Left cardiac atrium (tissue), 4 donors: ENCODE measurements around the gene OGDH. TPM values are rescaled to one million over a fixed set of nuclear protein-coding genes. Genes with fewer than 3 reads are reported as not detected.
A peak's percentile ranks its signal among the peaks of the same experiment; 100 is the strongest.
"Not testable (repeated sequence)": the region's sequence is repeated elsewhere in the genome, so short reads cannot be mapped to it uniquely, and the experiment has no call there.

Experiments used
- ATAC-seq, 2 donors: fragments of 200-7000 bp; cut with Tn5 transposase; one replicate each; pipeline ENCODE4 v1.9.1; 2020; ENCODE audit warnings: mild to moderate bottlenecking in 2 of 2, moderate library complexity in 2 of 2
- DNase-seq: peaks from one replicate; pipeline ENCODE4 v3.0.0-alpha.2; 2020
- intact Hi-C, 2 donors: fragments of 100-400 bp; cut with DNase I; formaldehyde crosslinking; loops; one replicate each; pipeline versions ENCODE4 v1.14.1 to v1.15.1; 2022 to 2023
- total RNA-seq, 2 donors: library from RNA; stranded (reverse); fragmentation: NEBNext Ultra II Directional; extraction: Animal tissue kit (Norgen Biotek cat#: 25700); gene quantifications; one replicate each; pipeline ENCODE4 v1.2.1, GENCODE V29; 2021
- donor health status: DM: no; HTN: yes; CAD: no.
- donor health status: DM: no; HTN: yes; CAD: no; lungs with severe emphysema.
- donor health status: DM: yes; HTN: yes; CAD: no.
- donor health status: Dilated cardiomyopathy.

Gene OGDH
- total RNA-seq, 2 donors from 2014 or later: 343 to 358 TPM

- intact Hi-C loops: no loop called here
- DNase-seq (no peak), ATAC-seq (no peak)
Observed at GRCh38 chr7:44574287-44574872, 32.0 kb upstream of the OGDH start.

GRCh38 chr7:44575054-44575453, 31.4 kb upstream of the OGDH start:
- DNase-seq: no peak
- ATAC-seq: no peak
- intact Hi-C loops: no loop called here

GRCh38 chr7:44576228-44576627, 30.2 kb upstream of the OGDH start:
- intact Hi-C loops: no loop called here
- DNase-seq (no peak), ATAC-seq (no peak)

- DNase-seq: peak; percentile 39
- intact Hi-C loops: loop anchor here in 1 of 2 donors (5.0 kb wide), 1 partner anchor 266 kb away; the partner anchor contains the start of gene H2AZ2
- ATAC-seq: peak; percentile 4 to 20
Observed at GRCh38 chr7:44580945-44581878, 25.2 kb upstream of the OGDH start.

- ATAC-seq: peak; percentile 99
- DNase-seq: peak; percentile 100
- intact Hi-C loops: loop anchor here in 1 of 2 donors (5.0 kb wide), 1 partner anchor 265 kb away; the partner anchor contains the start of gene H2AZ2
Observed at GRCh38 chr7:44581879-44582603, 24.4 kb upstream of the OGDH start, which contains the start of gene TMED4. TSS of gene TMED4 (minus strand) at chr7:44582231. CDS start at chr7:44582206, 25 bp downstream.

- intact Hi-C loops: loop anchor here in 1 of 2 donors (5.0 kb wide), 1 partner anchor 264 kb away; the partner anchor contains the start of gene H2AZ2
- no peak for DNase-seq
- ATAC-seq: no peak
Observed at GRCh38 chr7:44583146-44583865, 23.1 kb upstream of the OGDH start.

GRCh38 chr7:44587843-44588711, 18.4 kb upstream of the OGDH start:
- intact Hi-C loops: loop anchor here (2.0 to 5.0 kb wide), 2 partner anchors 259 to 334 kb away; no protein-coding TSS in a partner anchor
- ATAC-seq (peak; percentile 61 to 72), DNase-seq (peak; percentile 47)

- ATAC-seq (no peak), DNase-seq (no peak)
- intact Hi-C loops: no loop called here
Observed at GRCh38 chr7:44590910-44591309, 15.5 kb upstream of the OGDH start.

- ATAC-seq (peak; percentile 30 to 58), DNase-seq (no peak)
- intact Hi-C loops: no loop called here
Observed at GRCh38 chr7:44595934-44596635, 10.3 kb upstream of the OGDH start.

- ATAC-seq, intact Hi-C loops, DNase-seq: not testable (repeated sequence)
Observed at GRCh38 chr7:44597181-44597580, 9.2 kb upstream of the OGDH start.

- no peak for DNase-seq
- ATAC-seq: no peak
- intact Hi-C loops: no loop called here
Observed at GRCh38 chr7:44599222-44599621, 7.2 kb upstream of the OGDH start.

GRCh38 chr7:44602576-44602910, 3.9 kb upstream of the OGDH start:
- no peak for ATAC-seq
- intact Hi-C loops: loop anchor here in 1 of 2 donors (10.0 kb wide), 1 partner anchor 162 kb away; no protein-coding TSS in a partner anchor
- DNase-seq: no peak

GRCh38 chr7:44603193-44603592, 3.2 kb upstream of the OGDH start:
- intact Hi-C loops: loop anchor here in 1 of 2 donors (10.0 kb wide), 1 partner anchor 162 kb away; no protein-coding TSS in a partner anchor
- no peak for ATAC-seq
- DNase-seq: no peak

- DNase-seq (no peak), ATAC-seq (no peak)
- intact Hi-C loops: loop anchor here in 1 of 2 donors (5.0 to 10.0 kb wide), 2 partner anchors 47 to 160 kb away; no protein-coding TSS in a partner anchor
Observed at GRCh38 chr7:44604941-44605340, 1.5 kb upstream of the OGDH start.

- intact Hi-C loops: loop anchor here in 1 of 2 donors (5.0 to 10.0 kb wide), 2 partner anchors 45 to 157 kb away; no protein-coding TSS in a partner anchor
- no peak for DNase-seq
- no peak for ATAC-seq
Observed at GRCh38 chr7:44607141-44608068, 978 bp downstream of the OGDH start.
